SK-N-SH treated with all-trans-retinoic acid at 6 μM for 48 hours (cell line): ENCODE measurements around the gene AIMP1.

Experiments used
- CREB5 ChIP-seq: fragments of 250-450 bp; sonication (Bioruptor Pico); IDR thresholded peaks from 2 replicates; pipeline ENCODE4 v1.5.1; 2020; ENCODE audit warnings: low read depth, mild to moderate bottlenecking, moderate library complexity
- CSRNP3 ChIP-seq: fragments of 250-450 bp; sonication (Bioruptor Pico); IDR thresholded peaks from 2 replicates; pipeline ENCODE4 v1.5.1; 2021; ENCODE audit warnings: mild to moderate bottlenecking, moderate library complexity
- PPARA ChIP-seq: fragments of 250-450 bp; sonication (Bioruptor Pico); IDR thresholded peaks from 2 replicates; pipeline ENCODE4 v1.5.0; 2020; ENCODE audit warnings: mild to moderate bottlenecking, borderline replicate concordance

- TF ChIP-seq CREB5 (CRISPR knock-in tag), result no peak
- TF ChIP-seq CSRNP3 (CRISPR knock-in tag), result no peak
- TF ChIP-seq PPARA (CRISPR knock-in tag), result no peak
These were observed 9.8 kb upstream of the AIMP1 start for GRCh38 chr4:106306561-106306960.
